GM18861 (cell line): ENCODE data around the gene SCGN.

Experiments
- ATAC-seq: cut with Tn5 transposase; IDR thresholded peaks from one replicate; pipeline ENCODE4 v1.9.1; 2021; ENCODE audit not compliant: unreplicated experiment

SCGN gene

DNA sequence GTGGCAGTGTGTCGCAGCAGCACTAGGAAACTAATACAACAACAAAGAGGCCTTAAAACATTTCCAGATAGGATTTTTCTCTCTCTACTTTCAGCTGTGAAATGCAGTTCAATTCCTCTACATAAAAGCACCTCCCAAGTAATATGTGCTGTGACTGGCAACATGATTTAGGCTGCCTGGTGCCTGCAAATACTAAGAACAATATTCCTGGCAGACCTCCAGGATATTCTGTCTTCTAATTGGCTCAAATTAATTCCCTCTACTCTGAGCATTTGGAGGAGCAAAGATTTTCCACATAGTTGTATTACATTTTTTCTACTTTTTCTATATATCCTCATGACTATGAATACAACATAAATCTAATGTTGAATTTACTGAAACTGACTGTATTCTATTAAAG lies 33.2 kb downstream of the SCGN start:
- ATAC-seq = no peak

GRCh38 chr6:25685896-25686295 lies 33.9 kb downstream of the SCGN start:
- ATAC-seq = no peak

- no peak for ATAC-seq
Observed at GRCh38 chr6:25686856-25687255, 34.8 kb downstream of the SCGN start.

DNA sequence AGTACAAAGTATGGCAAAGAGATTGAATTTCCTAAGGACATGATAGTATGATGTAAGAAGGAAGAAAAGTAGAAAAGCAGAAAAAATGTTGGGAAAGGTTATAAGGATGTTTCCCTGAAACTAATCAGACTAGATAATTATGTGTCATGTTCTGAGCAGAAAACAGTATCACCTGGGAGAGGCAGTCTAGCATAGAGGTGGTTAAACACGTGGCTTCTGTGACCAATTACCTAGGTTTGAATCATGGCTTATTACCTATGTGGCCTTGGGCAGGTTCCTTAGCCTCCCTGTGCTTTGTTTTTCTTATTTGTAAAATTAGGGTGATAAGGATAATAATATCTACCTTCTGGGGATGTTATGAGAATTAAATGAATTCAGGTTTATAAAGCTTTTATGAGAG lies 38.0 kb downstream of the SCGN start:
- no peak for ATAC-seq

GRCh38 chr6:25691894-25692293 lies 39.9 kb downstream of the SCGN start:
- ATAC-seq = no peak

GRCh38 chr6:25692472-25692871 lies 40.5 kb downstream of the SCGN start:
- ATAC-seq = no peak

DNA sequence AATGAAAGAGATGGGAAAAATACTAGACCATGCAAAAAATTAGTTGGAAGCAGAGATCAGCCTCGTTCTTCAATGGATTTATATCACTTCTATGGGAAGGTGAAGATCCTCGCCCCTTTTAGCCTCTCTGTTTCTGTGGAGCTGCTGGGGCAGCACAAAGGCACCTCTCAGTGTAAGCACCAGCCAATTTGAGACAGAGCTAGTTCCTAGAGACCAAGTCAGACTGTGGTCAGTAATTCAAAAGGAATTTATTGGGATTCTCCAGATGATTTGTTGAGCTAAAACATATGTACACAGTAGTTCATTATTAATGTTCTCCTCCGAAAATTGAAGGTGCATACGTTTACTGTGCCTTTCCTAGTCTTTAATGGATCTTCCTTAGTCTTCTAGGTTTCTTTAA lies 42.4 kb downstream of the SCGN start:
- no peak for ATAC-seq

GRCh38 chr6:25695671-25696070 lies 43.7 kb downstream of the SCGN start:
- no peak for ATAC-seq

GRCh38 chr6:25697537-25698340 lies 45.7 kb downstream of the SCGN start:
- no peak for ATAC-seq

- no peak for ATAC-seq
Observed at GRCh38 chr6:25698631-25699030, 46.6 kb downstream of the SCGN start.

DNA sequence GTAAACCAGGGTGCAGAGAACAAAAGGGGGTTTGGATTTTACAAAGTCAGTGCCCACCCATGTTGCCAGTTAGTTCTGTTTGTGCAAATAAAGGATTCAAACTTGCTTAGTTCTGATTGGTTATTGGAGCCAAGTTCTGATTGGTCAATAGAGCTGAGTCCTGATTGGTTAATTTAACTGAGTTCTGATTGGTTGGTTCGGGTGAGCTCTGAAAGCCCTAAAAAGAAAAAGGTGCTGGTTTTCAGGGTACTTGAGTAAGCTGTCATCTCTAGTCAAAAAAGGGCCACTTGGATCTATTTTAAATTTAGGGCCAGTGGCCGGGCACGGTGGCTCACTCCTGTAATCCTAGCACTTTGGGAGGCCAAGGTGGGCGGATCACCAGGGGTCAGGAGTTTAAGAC lies 47.6 kb downstream of the SCGN start:
- ATAC-seq = no peak

DNA sequence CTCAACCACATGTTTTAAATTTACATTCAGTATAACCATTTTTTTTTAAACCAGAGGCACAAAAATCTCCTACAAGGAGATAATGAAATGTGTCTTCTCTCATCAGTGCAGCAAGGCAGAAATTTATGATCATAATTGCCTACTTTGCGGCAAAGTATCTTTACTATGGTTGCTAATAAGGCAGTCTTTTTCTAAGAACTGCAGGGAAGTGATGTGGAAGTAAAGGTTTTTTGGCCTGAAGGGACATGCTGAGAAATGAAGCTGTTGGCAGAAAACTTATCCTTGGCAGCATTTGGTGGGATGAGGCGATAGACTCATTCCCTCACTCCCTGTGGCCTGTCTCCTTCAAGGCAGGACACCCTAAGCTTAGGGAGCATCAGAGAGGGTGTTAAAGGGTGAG lies 48.7 kb downstream of the SCGN start:
- ATAC-seq = no peak

DNA sequence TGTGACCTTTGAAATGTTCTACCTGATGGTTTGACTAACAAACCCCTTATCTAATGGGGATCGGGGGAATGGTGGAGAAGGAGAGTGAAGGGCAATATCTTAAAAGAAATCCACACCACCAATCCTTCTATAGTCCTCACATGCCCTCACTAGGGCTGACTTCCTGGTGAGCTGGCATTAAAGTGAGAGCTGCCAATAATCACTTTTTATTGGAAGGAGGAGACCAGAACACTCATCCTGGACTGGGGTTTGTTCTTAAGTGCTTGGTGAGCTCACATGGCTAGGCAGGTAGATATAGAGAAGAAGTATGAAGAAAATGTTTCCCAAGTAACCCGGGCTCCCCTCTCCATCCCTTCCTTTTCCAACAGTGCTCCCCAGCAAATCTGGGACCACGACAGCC lies 49.8 kb downstream of the SCGN start:
- no peak for ATAC-seq

- no peak for ATAC-seq
Observed at GRCh38 chr6:25703005-25703404, 51.0 kb downstream of the SCGN start.

- no peak for ATAC-seq
Observed at GRCh38 chr6:25704001-25704400, 52.0 kb downstream of the SCGN start.

DNA sequence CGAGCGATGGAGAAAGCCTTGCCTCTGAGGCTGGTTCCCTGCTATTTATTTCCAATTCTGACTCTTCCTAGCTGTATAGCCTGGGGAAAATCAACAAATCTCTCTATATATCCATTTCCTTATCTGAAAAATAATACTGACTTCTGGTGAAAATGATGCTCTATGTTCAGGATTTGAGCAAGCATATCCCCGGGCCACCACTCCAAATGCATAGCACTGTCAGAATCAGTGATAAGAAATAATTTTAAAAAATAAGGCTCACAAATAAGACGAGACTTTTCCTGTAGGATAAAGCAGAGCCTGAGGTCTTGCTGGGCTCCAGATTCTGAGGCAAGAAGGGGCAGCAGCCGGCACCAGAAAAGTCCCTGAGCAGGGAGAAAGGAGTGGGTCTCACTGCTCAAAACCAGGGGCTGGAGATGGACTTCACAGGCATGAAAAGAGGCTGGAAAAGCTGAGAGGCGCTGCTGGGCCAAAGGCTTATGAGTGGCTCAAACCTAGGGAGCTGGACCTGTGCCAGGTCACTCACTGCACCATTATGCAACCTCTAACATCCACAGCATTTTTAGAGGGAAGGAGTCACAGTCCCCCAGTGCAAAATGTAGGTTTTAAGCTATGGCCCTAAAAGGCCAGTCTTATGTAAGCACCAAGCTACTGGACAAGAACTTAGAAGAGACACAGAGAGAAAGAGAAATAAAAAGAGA lies 54.4 kb downstream of the SCGN start:
- ATAC-seq = no peak

- no peak for ATAC-seq
Observed at GRCh38 chr6:25709761-25710160, 57.7 kb downstream of the SCGN start.

GRCh38 chr6:25710287-25710686 lies 58.3 kb downstream of the SCGN start:
- ATAC-seq = no peak

DNA sequence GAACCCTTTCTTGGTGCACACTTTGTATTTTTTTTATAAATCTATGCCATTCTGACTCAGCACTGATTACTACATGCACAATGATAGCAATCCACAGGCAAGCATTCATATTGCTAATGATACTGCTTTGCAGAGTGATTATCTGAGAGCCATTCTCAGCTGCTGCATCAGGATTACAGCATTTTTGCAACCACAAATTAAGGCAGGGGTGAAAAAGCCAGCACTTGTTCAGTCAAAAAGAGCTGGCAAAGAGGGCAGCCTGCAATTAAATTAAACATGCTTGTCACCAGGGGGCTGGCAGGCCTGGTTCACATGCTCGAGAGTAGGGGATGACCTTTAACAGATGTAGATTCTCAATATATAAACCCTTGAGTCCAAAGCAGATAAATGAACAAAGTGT lies 61.8 kb downstream of the SCGN start:
- ATAC-seq = no peak

DNA sequence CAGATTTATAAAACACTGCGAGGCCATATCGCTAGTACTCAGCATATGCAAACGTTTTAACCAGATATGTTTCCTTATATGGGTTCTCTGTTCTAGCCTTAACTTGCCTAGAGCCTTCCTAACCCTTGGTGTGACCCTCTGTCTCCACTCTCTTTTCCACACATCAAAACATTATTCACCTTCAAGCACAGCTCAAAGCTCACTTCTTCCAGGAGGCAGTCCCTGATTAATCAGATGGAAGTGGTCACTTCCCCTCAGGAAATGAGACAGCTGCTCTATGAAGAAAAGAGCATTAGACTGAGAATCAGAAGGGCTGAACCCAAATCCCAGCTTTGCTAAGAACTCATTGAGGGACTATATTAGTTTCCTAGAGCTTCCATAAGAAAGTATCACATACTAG lies 62.8 kb downstream of the SCGN start:
- no peak for ATAC-seq

DNA sequence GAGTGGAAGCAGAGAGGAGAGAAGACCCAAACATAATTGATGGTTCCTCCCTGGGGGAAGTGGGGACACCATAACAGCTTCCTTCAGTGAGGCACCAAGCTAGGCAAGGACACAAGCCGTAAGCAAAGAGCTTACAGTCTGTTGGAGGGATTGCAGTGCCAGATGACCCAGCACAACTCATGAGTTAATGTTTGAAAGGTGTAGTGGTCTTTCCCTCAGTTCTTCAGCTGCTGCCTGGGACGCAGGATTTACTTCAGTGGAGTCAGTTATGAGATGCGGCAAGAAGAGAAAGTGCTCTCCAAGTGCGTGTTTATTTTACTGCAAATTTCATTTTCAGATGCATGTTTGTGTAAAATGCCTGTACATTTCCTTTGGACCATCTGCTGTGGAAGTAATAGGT lies 63.8 kb downstream of the SCGN start:
- no peak for ATAC-seq

DNA sequence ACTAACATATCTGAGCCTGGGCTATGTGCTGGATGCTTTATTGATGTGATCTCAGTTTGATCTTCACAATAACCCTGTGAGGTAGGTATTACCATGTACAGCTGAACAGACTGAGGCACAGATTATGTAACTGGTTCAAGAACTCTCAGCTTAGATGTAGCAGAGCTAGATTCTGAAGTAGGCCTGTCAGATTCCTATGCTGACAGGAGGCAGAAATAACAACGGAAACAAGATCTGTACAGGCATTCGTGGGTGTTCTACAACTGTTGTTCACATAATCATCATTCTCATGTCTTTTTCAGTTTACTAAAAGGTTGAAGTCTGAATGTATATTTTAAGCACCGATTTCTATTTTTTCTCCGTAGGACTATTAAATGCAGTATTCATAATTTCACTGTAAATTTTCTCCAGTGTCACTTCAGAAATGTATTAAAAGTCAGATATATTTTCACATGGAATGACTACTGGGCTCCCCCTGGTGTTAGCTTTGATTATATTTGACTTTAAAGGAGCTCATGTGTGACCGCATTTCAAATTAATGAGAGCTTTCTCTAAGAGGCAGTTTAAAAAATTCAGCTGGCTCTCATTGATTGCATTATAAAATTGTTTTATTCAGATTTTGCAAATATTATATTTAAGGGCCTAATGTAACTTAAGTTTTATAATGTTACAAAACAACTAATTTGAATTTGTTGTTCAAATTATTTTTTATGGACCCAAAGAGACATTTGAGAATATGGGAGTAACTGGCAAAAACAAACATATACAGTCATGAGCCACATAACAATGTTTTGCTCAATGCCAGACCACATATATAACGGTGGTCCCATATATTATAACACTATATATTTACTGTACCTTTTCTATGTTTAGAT lies 66.1 kb downstream of the SCGN start:
- no peak for ATAC-seq
